Right forelimb (tissue), 1 donor: Measurements from ENCODE around the gene VAC14.
"Not testable (repeated sequence)": the region's sequence is repeated elsewhere in the genome, so short reads cannot be mapped to it uniquely, and the experiment has no call there.

Experiments used
- DNase-seq: peaks from one replicate; pipeline ENCODE4 v3.0.0-alpha.2; 2018

VAC14 gene

DNA sequence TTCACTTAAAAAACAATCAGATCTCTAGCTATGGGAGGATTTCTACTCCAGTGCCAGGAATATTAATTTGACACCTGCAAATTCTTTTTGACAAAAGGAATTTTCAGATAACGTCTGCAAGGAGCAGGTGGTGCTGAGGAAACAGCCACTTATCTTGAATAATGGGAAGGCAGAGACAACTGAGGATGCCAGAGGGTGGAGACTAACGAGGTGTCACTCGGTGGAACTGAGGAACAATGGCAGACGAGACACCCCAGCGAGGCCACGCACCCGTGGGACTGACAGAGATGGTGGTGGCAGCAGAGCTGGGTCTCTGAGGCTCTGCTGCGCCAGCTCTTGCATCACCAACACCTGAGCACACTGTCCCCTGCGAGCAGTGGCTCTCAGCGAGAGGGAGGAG lies 42.2 kb downstream of the VAC14 start:
- DNase-seq, result no peak

DNA sequence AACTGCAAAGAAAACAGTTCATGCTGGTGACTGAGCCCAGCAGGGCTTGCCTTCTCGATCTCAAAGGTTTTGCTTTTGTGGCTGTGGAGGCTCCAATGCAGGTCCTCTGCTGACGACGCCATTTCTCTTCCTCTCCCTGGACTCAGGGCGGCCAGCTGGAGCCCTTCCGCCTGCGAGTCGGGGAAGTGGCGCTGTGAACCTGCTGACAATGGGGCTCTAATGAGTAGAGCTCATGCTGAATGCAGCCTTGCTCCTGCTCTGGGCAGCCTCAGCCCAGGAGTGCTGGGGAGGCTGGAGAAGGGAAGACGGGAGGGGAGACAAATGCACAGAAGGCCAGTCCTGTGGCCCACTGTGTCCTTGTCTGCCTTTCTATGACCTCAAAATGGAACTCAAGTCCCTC lies 43.8 kb downstream of the VAC14 start:
- no peak for DNase-seq

DNA sequence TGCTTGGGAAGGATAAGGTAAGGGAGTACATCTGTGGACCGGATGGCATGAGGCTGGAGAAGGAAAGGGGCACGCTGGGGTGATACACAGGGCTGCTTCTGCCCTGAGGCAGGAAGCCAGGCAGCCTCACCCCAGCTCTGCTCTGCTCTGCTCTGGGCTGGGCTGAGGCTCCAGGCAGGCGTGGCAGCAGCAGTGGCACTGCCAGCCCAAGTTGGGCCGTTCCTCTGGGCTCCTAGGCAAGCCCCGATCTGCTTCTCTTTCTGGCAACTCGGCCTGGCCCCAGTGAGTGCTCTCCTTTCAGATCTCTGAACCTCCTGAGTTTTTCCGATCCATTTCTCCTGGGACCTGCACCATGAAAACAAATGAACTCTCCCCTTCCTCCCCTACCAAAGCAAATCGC lies 44.9 kb downstream of the VAC14 start:
- DNase-seq, result no peak

DNA sequence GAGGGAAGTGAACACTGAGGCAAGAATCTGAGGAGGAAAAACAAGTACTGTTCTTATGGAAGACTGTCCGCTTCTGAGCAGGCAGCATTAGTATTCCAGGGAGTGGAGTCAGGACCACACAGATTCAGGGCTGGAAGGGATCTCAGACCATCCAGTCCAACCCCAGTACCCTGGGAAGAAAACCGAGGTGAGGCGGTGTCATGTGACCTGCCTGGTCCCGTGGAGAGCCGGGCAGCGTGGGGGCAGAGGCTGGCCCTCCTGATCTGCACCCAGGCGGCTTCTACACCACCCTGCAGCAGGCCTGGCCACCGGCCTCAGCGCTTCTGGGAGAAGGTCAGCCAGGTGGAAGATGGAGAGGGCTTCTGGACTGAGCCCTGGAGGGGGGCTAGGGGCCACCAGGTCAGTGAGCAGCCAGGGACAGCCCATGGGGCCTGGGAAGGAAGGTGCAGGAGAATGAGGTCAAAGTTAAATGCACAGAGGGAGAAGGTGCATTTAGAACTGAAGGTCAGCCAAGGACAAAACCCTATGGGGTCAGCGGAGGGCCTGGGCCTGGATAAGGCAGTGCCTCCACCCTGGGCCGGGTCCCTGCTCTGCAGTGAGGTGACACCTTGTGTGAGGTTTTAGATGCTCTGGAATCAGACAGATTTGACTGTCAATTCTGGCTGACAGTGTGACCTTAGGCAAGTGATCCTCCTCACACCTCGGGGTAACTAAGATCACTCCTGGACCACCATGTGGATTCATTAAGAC lies 45.9 kb downstream of the VAC14 start:
- no peak for DNase-seq

DNA sequence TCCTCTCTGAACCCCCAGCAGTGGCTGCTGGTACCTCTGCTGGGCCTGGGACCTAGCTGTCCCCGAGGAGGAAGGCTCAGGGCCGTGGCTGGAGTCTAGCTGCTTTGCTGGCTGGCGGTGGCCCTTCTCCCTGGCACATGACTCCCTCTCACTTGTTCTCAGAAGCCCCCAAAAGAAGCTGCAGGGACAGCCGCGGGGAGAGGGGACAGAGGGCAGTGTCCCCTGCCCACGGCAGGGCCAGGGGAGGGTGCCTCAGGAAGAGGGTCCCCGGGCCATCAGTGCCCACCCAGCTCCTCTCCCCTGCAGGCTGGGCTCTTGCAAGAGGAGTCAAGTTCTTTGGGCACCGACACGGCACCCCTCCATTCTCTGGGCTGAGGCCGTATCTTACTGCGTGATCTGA lies 46.6 kb downstream of the VAC14 start:
- no peak for DNase-seq

DNA sequence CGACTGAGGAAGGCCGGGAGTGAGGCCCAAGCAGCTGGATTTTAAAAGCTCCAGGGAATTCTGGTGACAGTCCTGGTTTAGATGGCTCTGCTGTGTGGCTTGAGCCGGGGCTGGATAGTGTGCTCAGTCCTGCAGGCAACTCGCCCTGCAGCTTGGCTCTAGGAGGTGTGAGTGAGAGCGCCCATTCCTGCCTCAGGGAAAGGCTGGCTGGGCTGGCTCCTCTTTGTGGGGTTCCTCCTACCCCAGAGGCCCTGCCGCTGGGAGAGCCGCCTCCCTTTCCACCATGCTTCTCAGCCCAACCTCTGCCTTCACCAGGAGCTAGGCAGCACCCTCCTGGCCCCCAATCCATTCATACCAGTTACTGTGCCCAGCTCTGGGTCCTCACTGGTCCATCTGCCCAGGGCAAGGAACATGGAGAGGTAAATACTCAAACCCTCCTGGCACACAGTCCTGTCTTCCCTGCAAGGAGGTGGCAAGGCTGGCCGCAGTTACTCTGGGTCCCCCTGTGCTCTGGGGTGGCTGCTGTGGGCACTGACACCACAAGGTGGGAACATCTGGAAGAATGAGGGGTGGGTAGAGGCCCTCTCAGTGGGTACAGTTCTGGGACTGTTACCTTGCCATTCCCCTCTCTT lies 47.1 kb downstream of the VAC14 start:
- DNase-seq, result no peak

DNA sequence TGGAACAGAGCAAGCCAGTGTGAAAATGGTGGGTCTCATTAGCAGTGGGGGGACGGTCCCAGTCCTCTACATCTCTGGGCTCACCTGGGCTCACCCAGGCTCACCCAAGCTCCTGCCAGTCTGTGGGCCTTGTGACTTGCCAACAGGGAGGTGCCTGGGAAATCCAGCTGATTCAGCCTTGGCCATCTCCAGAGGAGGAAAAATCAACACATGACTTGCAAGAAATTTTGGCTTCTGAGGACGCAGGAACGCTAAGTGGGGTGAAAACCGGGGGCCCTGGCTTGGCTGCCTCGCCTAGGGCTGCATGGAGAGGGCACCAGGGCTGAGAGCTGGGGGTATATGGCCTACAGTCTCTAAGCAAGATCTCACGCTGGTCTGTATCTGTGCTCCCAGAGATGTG lies 47.7 kb downstream of the VAC14 start:
- DNase-seq, result no peak

DNA sequence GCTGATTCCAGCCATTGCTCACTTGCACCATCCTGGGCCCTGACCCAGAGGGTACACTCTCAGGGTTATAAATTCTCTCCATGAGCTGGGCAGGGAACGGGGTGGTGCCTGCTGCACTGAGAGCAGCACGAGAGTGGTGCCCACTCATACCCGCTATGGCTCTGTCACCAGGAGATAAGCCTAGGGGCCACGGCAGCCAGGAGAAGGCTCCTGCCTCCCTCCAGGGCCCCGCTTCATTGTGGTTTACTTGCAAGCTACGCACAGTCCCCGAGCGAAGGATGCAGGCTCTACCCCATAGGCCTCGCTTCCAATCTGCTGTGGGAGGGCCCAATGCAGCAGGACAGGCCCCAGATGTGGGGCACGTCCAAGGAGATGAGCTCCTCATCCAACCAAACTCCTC lies 48.5 kb downstream of the VAC14 start:
- DNase-seq, result no peak

DNA sequence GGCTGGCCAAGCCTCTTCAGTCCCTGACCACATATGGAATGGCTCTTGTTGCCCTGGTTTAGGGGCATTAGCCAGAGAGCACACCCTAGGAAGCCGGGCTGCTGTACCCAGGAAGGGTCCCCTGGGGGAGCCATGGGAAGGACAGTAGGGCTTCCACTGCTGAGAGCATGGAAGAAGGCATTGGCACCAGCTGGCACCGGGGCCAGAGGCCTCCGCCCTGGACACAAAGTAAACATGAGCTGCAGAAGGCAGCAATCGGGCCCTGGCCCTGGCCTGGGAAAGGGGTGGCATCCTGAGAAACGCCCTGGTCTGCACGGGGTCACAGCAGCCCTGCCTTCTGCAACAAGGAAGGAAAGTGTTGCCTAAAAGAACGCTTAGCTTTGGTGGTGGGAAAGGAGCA lies 49.4 kb downstream of the VAC14 start:
- no peak for DNase-seq

DNA sequence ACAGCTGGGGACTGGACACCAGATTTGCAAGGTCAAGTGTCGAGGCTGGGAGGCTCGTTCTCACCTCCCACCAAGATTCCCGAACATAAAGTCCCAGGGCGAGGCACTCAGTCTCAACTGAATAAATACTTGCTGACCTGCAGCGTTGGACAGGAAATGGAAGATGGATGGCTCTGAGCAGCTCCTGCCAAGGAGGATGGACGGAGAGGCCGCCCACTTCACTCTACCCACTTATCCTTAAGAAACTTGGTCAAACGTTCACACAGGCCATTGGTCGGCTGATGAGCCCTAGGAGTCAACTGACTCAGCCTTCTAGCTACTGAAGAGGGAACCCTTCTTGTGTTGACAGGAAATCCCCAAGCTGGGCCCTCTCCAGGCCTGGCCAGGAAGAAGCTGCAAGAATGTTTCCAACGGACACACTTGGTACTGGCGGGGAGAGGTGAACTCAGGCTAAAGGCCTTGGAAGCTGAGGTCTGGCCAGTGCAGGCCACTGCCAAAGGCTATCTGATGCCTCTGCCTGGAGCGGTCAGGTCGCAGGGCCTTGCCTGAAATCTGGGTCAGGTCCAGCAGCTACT lies 50.0 kb downstream of the VAC14 start:
- DNase-seq, result peak; percentile 62

DNA sequence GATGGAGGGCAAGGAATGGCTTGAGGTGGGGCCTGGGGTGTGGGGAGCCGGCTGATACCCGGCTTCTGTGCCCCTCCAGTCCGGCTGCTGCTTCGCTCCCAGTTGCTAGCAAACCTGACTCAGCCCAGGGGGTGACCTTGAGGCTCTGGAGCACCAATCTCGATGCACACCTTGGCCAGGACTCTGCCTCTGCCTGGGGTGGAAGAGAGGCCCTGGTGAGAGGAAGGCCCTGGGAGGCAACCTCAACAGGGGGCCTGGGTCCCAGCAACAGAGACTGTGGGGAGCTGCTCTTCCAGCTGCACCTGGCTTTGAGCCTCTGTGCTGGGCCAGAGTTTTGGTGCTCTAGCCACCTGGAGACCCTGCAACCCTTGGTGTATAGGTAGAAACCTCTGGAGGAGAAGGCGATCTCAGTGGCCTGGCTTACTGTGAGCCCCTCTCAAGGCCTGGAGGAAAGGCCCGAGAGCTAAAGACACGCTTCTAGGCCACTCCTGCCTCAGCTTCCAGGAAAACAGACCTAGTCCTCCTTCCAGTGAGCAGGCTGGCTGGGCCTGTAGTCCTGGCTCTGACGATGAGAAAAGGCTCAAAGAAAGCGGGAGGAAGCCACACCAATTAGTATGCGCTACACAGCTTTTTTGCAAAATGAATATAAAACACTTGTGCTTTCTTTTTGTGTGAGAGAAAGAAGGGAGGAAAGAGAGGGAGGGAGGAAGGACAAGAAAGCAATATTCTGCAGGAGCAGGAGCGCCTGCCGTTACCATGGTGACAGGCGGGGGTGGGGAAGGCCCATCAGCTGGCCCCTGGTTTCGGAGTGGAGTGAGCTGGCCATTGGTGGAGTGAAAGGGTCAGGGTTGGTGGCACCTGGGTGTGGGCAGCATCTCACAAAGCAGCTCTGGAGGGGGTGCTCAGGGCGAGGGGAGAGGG lies 51.0 kb downstream of the VAC14 start:
- no peak for DNase-seq

DNA sequence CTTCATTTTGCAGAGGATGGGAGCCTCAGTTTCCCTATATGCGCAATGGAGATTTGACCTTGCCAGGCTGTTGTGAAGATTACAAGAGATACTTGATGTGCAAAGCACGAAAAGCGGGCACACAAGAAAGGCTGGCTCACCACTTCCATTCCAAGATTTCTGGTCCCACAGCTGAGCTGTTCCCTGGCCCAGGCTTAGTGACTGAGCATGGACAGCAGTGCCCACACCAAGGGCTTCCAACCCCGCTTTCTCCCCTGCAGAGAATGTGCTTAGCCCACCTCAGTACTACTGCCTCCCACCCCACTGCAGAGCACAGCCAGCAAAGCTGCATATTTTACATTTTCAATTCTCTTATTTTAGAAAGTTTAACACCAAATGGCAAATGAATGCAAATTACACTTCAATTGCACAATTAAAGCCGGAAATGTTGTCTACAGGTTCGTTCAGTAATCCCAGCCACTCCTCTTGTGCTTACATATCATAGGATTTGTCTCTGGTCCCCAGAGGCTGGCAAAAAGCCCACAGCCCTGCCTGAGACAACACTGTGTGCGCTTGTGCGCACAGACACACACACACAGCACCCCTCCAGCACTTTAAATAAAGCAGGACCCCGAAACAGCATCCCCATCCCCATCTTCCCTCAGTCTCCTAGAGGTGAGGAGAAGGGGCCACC lies 51.8 kb downstream of the VAC14 start:
- no peak for DNase-seq

DNA sequence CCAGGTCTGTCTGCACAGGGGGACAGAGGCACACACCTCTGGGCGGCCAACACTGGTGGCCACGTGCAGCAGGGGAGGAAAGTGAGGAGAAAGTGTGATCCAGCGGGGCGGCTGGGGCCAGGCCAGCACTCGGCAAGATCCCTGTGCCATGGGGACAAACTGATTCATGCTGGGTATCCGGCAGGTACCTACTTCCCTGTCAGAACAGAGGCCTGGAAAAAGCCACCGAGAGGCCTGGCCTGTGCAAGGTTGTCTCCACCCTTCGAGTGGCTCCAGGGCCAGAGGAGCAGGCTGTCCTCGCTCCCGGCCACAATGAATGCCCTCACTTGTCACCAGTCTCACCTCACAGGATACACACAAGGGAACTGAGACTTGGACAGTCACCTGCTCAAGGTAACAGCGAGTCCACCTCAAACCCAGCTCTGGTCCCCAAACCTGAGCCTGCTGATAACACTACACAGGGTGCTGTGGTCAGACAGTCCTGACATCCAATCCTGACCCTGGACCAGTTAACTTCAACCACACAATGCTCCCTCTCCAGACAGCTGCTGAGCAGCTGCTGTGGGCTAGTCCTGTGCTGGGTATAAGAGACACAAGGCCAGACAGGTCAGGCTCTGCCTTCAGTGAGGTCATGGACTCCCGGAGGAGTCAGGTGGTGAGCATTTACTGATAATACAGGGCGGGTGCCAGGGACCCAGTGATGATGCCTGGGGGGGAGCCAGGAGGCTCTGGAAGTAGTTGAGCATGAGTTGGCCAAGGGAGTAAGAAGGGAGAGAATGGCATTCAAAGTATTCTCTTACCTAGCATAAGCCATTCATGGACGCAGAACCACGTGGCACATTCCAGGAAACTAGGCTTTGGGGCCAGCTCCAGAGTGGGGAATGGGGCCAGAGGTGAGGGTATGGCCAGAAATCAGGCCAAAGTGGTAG lies 53.0 kb downstream of the VAC14 start:
- no peak for DNase-seq

DNA sequence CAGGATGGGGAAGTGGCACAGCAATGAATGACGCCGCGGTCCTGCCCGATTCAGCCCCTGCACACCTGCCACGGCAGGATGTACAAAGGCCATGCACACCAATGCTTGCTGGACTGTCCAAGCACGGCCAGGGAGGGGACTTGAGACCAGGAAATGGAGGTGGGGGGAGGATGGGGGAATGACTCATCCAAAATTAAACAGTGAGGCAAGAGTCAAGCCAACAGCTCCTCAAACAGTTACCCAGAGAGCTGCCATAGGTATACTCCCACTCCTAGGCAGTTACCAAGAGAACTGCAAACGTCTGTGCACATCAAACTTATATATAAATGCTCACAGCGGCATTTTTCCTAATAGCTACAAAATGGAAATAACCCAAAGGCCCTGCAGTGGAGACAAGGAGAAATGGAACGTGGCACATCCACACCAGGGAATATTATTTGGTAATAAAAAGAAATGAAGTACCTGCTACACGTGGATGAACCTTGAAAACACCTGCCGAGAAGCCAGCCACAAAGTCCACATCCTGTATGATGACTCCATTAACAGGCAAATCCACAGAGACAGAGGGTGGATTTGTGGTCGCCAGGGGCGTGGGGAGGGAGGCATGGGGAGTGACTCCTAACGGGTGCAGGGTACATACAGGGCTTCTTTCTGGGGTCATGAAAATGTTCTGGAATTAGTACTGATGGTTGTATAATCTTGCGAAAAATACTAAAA lies 54.1 kb downstream of the VAC14 start:
- no peak for DNase-seq

DNA sequence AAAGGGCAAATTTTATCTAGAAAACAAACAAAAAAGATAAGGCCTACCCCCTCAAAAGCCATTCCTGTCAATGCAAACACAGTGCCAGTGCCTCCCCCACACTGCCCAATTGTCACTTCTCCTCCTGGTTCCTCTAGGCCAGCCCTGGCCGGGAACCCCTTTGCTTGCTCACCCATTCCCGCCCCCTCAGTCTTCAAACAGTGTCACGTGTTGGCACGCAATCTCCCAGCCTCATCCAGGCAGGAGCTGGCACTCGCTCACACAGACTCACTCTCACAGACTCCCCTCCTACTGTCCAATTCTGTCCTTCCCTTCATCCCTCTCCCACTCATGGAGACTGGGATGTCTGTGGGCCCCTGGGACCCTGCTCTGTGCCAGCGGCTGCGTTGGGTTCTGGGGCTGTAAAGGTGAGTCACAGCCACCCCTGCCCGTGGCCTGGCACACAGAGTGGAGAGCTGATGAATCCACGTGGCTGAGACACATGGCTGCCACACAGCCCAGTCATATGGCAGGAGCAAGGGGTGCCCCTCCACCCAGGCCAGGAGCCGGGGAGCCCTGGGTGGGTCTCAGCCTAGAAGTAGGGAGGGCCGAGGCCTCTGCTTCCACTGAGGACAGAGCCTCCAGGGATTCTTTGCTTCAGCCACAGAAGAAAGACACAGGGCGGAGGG lies 54.8 kb downstream of the VAC14 start:
- no peak for DNase-seq

DNA sequence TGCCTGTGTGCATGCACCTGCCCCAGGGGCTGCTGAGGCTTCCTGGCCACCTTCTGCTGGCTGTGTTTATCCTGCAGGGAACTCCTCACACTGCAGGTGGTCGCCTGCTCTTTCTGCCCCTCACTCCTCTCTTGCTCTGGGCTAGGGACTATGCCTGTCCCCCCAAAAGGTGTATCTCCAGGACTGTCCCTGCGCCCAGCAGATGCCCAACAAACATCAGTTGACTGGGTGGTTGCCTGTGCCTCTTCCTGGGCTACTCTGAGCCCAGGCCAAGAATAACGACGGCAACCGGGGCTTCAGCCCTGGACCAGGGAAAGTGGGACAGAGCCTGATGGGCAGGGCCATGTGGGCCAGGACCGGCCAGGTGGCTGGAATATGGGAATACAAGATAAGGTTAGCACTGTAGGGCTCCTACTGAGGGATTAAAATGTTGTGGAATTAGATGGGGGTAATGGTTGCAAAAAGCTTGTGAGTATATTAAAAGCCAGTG lies 55.4 kb downstream of the VAC14 start:
- DNase-seq, result no peak

DNA sequence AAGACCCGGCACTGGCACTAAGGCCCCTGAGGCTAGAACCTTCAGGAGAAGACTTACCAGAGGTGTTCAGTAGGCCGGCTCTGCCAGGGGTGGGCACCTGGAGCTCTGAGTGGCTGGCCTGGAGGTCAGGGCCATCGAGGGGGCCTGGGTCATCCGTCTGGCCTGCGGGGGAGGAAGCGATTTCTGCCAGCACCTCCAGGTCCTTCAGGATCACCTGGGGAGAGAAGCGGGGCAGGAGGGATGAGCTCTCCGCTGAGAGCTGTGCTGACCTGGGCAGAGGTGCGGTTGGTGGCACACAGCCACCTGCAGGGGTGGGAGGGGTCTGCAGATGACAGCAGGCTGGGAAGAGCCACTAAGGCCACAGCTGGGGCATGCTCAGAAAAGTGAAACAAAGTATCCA lies 56.6 kb downstream of the VAC14 start:
- DNase-seq, result no peak

DNA sequence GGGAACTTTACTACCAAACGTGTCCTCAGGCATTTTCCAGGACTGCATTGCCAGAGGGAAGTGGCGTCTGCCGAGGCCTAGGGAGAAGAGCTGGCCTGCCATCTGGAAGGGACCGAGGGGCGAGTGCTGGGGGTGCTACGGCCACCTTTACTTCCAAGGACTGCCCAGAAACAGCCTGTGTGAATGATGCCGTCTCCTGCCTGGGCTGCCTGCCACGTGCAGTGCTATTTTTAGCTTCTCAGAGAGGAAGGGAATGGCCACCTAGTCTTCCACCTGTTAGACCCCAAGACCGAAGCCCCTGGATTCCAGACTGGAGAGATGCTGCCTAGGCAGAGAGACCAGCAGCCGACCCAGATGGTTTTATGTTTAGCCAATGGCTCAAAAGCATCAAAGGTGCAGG lies 57.2 kb downstream of the VAC14 start:
- no peak for DNase-seq

DNA sequence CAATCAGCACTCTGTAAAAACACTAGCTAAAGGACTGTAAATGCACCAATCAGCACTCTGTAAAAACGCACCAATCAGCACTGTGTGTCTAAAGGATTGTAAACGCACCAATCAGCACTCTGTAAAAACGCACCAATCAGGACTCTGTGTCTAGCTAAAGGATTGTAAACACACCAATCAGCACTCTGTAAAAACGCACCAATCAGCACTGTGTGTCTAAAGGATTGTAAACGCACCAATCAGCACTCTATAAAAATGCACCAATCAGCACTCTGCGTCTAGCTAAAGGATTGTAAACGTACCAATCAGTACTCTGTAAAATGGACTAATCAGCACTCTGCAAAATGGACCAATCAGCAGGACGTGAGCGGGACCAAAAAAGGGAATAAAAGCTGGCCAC lies 58.0 kb downstream of the VAC14 start:
- DNase-seq, result not testable (repeated sequence)

DNA sequence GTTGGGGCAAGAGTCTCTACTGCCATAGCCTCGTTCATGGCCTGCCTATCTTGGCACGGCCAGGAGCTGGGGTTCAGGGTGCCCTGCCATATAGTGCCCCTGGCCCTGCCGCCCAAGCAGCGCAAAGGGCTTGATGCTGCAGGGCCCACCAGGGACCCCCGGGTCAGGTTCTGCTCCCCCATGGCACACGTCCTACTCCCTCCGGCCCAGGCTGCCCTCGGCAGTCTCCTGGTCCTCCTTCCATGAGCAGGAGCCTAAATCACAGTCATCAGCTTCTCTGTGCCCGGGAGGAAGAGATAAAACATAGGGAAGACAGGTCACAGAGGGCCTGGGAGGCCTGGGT lies 59.2 kb downstream of the VAC14 start:
- no peak for DNase-seq
